MM.1S (cell line): ENCODE results near the gene DUSP15.

Experiments used
- DNase-seq: peaks from one replicate; pipeline ENCODE4 v3.0.0-alpha.2; 2015
- H2AFZ ChIP-seq: fragments of 300-600 bp; sonication (generic); 2 replicates; pipeline ENCODE4 v1.6.0; 2016; ENCODE audit warnings: antibody characterized with exemption, low read length
- H3F3A ChIP-seq: fragments of 300-600 bp; sonication (generic); 2 replicates; pipeline ENCODE4 v1.6.1; 2016; ENCODE audit warnings: mild to moderate bottlenecking, antibody characterized with exemption, low read length, moderate library complexity, mixed read lengths; ENCODE audit not compliant: insufficient read depth
- H3K27ac ChIP-seq: fragments of 300-600 bp; sonication (generic); 2 replicates; pipeline ENCODE4 v1.5.1; 2016; ENCODE audit warnings: mild to moderate bottlenecking, low read length
- H3K27me3 ChIP-seq: fragments of 300-600 bp; sonication (generic); replicated peaks from 2 replicates; pipeline ENCODE4 v1.6.0; 2016; ENCODE audit warnings: low read length; ENCODE audit not compliant: insufficient read depth
- H3K36me3 ChIP-seq: fragments of 300-600 bp; sonication (generic); replicated peaks from 2 replicates; pipeline ENCODE4 v1.6.1; 2016; ENCODE audit warnings: mild to moderate bottlenecking, low read length, mixed read lengths; ENCODE audit not compliant: insufficient read depth
- H3K4me1 ChIP-seq: fragments of 300-600 bp; sonication (generic); 2 replicates; pipeline ENCODE4 v1.6.1; 2016; ENCODE audit warnings: low read length, mixed read lengths
- H3K4me2 ChIP-seq: fragments of 300-600 bp; sonication (generic); 2 replicates; pipeline ENCODE4 v1.6.0; 2016; ENCODE audit warnings: low read depth, low read length
- H3K4me3 ChIP-seq: fragments of 300-600 bp; sonication (generic); 2 replicates; pipeline ENCODE4 v1.5.1; 2016; ENCODE audit warnings: low read length, mixed read lengths
- H3K79me2 ChIP-seq: fragments of 300-600 bp; sonication (generic); 2 replicates; pipeline ENCODE4 v1.6.1; 2016; ENCODE audit warnings: mixed run types, low read length, mixed read lengths
- H3K9ac ChIP-seq: fragments of 300-600 bp; sonication (generic); 2 replicates; pipeline ENCODE4 v1.6.1; 2016; ENCODE audit warnings: low read length, mixed read lengths
- H3K9me2 ChIP-seq: fragments of 300-600 bp; sonication (generic); replicated peaks from 2 replicates; pipeline ENCODE4 v1.6.1; 2016; ENCODE audit warnings: mild to moderate bottlenecking, low read length, mixed read lengths; ENCODE audit not compliant: insufficient read depth
- H3K9me3 ChIP-seq: fragments of 300-600 bp; sonication (generic); replicated peaks from 2 replicates; pipeline ENCODE4 v1.6.1; 2016; ENCODE audit warnings: mild to moderate bottlenecking, low read length, mixed read lengths; ENCODE audit not compliant: insufficient read depth
- H4K20me1 ChIP-seq: fragments of 300-600 bp; sonication (generic); 2 replicates; pipeline ENCODE4 v1.6.1; 2016; ENCODE audit warnings: mild to moderate bottlenecking, low read length, moderate library complexity, mixed read lengths; ENCODE audit not compliant: insufficient read depth
- EZH2 ChIP-seq: fragments of 300-600 bp; sonication (generic); optimal IDR thresholded peaks from 2 replicates; pipeline ENCODE3; 2017; ENCODE audit warnings: low read depth, mild to moderate bottlenecking, antibody characterized with exemption, low read length, mixed read lengths
- EZH2phosphoT487 ChIP-seq: fragments of 300-600 bp; sonication (generic); IDR thresholded peaks from 2 replicates; pipeline ENCODE4 v1.6.1; 2018; ENCODE audit warnings: antibody characterized with exemption, low read length
- TF ChIP-seq, protein P1 (sequence below): fragments of 300-600 bp; sonication (generic); IDR thresholded peaks from 2 replicates; pipeline ENCODE4 v1.5.1; 2016; ENCODE audit warnings: antibody characterized with exemption, low read length, mixed read lengths

DUSP15 gene

DNA sequence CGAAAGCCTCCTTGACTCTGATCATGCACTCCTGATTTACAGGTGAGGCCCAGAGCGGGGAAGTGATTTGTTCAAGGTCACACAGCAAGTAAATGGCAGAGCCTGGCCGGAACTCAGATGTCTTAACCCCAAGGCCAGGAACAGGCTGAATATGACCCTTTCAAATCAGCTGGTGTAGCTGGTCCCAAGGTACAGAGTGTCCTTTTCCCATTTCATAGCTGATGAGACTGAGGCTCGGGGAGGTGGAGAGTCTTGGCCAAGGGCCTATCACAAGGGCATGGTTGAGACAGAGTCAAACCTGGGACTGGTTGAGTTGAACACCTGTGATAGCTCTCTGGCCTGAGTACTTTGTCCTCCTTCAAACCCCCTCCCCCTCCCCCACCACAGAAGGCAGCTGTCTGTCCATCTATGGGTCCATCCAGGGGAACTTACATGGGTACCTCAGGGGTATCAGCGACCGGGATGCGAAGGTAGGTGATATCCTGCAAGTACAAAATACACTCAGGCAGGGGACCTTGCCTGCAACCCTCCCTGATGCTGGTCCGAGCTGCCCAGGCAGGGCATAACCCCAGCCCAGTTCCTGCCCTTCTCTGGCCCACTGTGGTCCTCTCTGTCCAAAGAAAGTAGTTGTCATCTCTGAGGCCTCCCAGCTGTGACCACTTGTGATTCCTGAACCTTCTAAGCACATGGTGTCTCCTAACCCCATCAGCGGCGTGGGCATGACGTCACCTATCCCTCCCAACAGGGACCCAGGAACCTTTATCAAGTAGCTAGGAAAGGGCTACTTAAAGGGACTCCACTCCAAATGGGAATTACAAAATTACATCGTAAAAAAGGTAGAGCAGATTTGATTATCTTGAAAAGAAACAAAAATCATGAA, 5.6 kb downstream of the DUSP15 start:
- H3K9me2 ChIP-seq = no peaks in the 10 kb centered on the region
- no peak overlapping the region for H3K9ac ChIP-seq
- no peaks in the 10 kb centered on the region for H3K9me3 ChIP-seq
- H4K20me1 ChIP-seq = no peaks in the 10 kb centered on the region
- no peak overlapping the region for H2AFZ ChIP-seq
- H3F3A ChIP-seq = no peaks in the 10 kb centered on the region
- no peak overlapping the region for H3K27ac ChIP-seq
- no peaks in the 10 kb centered on the region for H3K79me2 ChIP-seq
- H3K4me2 ChIP-seq = no peak overlapping the region
- H3K27me3 ChIP-seq = peaks cover 99% of the 10 kb centered on the region
- no peaks in the 10 kb centered on the region for H3K36me3 ChIP-seq
- H3K4me1 ChIP-seq = no peaks in the 10 kb centered on the region
- TF ChIP-seq, protein P1, sequence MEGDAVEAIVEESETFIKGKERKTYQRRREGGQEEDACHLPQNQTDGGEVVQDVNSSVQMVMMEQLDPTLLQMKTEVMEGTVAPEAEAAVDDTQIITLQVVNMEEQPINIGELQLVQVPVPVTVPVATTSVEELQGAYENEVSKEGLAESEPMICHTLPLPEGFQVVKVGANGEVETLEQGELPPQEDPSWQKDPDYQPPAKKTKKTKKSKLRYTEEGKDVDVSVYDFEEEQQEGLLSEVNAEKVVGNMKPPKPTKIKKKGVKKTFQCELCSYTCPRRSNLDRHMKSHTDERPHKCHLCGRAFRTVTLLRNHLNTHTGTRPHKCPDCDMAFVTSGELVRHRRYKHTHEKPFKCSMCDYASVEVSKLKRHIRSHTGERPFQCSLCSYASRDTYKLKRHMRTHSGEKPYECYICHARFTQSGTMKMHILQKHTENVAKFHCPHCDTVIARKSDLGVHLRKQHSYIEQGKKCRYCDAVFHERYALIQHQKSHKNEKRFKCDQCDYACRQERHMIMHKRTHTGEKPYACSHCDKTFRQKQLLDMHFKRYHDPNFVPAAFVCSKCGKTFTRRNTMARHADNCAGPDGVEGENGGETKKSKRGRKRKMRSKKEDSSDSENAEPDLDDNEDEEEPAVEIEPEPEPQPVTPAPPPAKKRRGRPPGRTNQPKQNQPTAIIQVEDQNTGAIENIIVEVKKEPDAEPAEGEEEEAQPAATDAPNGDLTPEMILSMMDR = no peak
- no peak for TF ChIP-seq EZH2phosphoT487
- TF ChIP-seq EZH2 = no peak
- H3K4me3 ChIP-seq = no peak overlapping the region
- no peak for DNase-seq

DNA sequence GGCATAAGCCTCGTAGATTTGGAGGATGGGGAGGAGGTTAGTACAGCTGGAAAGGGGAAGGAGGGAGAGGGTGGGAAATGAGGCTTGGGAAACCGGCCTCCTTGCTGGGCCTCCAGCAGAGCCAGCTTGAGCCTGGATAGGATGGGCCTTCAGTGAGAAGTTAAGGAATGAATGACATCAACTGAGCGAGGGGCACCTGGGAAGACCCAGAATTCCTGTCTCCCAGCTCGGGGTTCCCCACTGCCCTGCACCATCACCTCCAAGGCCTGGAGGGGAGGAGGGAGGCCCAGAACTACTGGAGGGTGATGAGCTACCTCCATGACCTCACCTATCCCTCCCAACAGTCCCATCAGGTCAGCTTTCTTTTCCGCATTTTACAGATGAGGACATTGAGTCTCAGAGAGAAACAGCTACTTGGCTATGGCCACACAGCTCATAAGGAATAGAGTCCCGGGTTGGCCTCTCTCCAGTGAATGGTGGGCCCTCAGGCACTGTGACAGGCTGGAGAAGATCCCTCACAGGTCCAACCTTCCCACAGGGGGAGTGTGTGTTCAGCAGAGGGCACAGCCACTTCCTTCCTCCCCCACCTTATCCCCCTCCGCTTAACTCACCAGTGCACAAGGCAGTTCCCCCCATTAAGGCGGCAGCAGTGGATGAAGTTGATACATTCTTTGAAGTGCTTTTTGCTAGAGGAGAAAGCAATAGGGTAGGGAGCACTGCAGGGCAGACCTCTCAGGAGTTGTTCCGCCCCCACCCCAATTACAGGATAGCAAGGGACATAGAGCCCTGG, 6.8 kb downstream of the DUSP15 start:
- Histone ChIP-seq H3K27me3 (peaks cover 99% of the 10 kb centered on the region), H3F3A (no peaks in the 10 kb centered on the region), H3K9ac (no peak overlapping the region), H3K4me1 (peaks cover 6% of the 10 kb centered on the region), H3K4me3 (no peak overlapping the region), H4K20me1 (no peaks in the 10 kb centered on the region), H3K36me3 (no peaks in the 10 kb centered on the region), H3K27ac (no peak overlapping the region), H3K79me2 (no peaks in the 10 kb centered on the region), H3K9me3 (no peaks in the 10 kb centered on the region), H3K4me2 (no peak overlapping the region), H2AFZ (no peak overlapping the region), H3K9me2 (no peaks in the 10 kb centered on the region)
- TF ChIP-seq EZH2phosphoT487 (no peak), EZH2 (no peak)
- TF ChIP-seq, protein P1 = no peak
- no peak for DNase-seq

DNA sequence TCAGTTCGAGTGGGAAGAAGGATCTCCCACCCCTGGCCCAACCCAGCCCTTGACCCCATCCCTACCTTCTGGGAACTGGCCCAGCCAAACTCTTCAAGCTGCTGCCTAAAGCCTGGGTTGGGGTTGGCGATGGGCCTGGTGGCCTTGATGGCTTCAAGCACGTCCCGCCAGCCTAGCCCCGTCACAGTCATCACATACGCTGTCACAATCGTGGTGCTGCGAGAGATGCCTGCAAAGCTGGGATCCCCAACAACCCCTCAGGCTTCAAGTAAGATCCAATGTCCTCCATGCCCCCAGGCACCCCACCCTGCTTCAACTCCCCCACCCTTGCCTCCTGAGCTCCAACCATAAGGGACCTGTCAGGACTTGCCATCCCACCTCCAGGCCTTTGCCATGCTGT, 7.8 kb downstream of the DUSP15 start:
- Histone ChIP-seq H4K20me1 (no peaks in the 10 kb centered on the region), H3K4me1 (peaks cover 11% of the 10 kb centered on the region), H3K4me2 (no peak overlapping the region), H3F3A (no peaks in the 10 kb centered on the region), H2AFZ (no peak overlapping the region), H3K27ac (no peak overlapping the region), H3K9me3 (no peaks in the 10 kb centered on the region), H3K4me3 (no peak overlapping the region), H3K9ac (no peak overlapping the region), H3K36me3 (no peaks in the 10 kb centered on the region), H3K27me3 (peaks cover 98% of the 10 kb centered on the region), H3K79me2 (no peaks in the 10 kb centered on the region), H3K9me2 (no peaks in the 10 kb centered on the region)
- TF ChIP-seq, protein P1 = no peak
- TF ChIP-seq EZH2phosphoT487 = no peak
- no peak for DNase-seq
